OCI-LY3 (cell line): ENCODE measurements around the gene COBL.

Experiments
- CTCF ChIP-seq: fragments of 200-600, 300-600 bp; sonication (generic); IDR thresholded peaks from 2 replicates; pipeline ENCODE4 v1.5.1; 2014; ENCODE audit warnings: antibody characterized with exemption, low read length, low read depth
- EZH2phosphoT487 ChIP-seq: fragments of 200-600 bp; shearing (Covaris generic); IDR thresholded peaks from 2 replicates; pipeline ENCODE4 v1.6.1; 2018; ENCODE audit warnings: antibody characterized with exemption, mixed run types, low read depth

DNA sequence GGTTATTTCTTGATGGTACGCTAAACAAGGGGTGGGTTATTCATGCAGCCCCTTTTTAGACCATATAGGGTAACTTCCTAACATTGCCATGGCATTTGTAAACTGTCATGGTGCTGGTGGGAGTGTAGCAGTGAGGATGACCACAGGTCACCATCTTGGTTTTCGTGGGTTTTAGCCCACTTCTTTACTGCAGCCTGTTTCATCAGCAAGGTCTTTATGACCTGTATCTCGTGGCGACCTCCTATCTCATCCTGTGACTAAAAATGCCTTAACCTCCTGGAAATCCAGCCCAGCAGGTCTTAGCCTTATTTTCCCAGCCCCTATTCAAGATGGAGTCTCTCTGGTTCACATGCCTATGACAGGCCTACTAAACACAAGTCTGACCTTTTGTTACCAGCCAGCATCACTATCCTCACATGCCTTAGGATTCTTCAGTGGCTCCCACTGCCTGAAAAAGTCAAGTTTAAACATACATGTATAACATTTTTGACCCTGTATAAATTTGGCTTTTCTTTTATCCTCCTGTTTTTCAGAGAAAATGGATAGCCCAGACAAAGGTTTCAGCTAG lies 13.2 kb upstream of the COBL start:
- TF ChIP-seq CTCF (no peak), EZH2phosphoT487 (no peak)
